Thoracic aorta (tissue), 2 donors: ENCODE results near the gene BCAT1. TPM values are rescaled to one million over a fixed set of nuclear protein-coding genes. Genes with fewer than 3 reads are reported as not detected.

ENCODE experiments used
- ATAC-seq: fragments of 150-250 bp; one replicate; pipeline ENCODE4 v1.8.0; 2017; ENCODE audit warnings: low read depth; ENCODE audit not compliant: insufficient number of reproducible peaks, low FRiP score
- DNase-seq: peaks from one replicate; pipeline ENCODE4 v3.0.0-alpha.2; 2020; ENCODE audit warnings: low spot score
- H3K27ac ChIP-seq, 2 donors: fragments of 200-600 bp; sonication (generic); 1 replicate in 1 of 2; 2 replicates in 1 of 2; pipeline ENCODE4 v1.5.1; 2016; ENCODE audit warnings: mild to moderate bottlenecking in 2 of 2, moderate library complexity in 2 of 2
- H3K27me3 ChIP-seq: fragments of 200-600 bp; sonication (generic); replicated peaks from 2 replicates; pipeline ENCODE4 v1.6.0; 2016; ENCODE audit warnings: mild to moderate bottlenecking; ENCODE audit not compliant: insufficient read depth
- H3K36me3 ChIP-seq: fragments of 200-600 bp; sonication (generic); one replicate; pipeline ENCODE4 v1.5.1; 2016
- H3K4me1 ChIP-seq, 2 donors: fragments of 200-600 bp; sonication (generic); 1 replicate in 1 of 2; 2 replicates in 1 of 2; pipeline versions ENCODE4 v1.5.1 to v1.6.0; 2016; ENCODE audit warnings: low read depth in 2 of 2, mild to moderate bottlenecking in 1 of 2; ENCODE audit not compliant: control insufficient read depth in 1 of 2
- H3K4me3 ChIP-seq: fragments of 200-600 bp; sonication (generic); 2 replicates; pipeline ENCODE4 v1.5.1; 2016; ENCODE audit warnings: mild to moderate bottlenecking
- H3K9me3 ChIP-seq: fragments of 200-600 bp; sonication (generic); 2 replicates; pipeline ENCODE4 v1.5.1; 2016
- total RNA-seq, 2 donors: library from RNA; depleted of rRNA; stranded (reverse); fragments of >200 nt; gene quantifications; one replicate each; pipeline versions ENCODE4 v1.1.0 to v1.2.3, GENCODE V29; 2016
- TF ChIP-seq, protein P1 (sequence below): fragments of 200-600 bp; sonication (generic); IDR thresholded peaks from one replicate; pipeline ENCODE4 v1.5.1; 2019; ENCODE audit warnings: antibody characterized with exemption

BCAT1 gene
- total RNA-seq, 2 donors from 2014 or later = 24.9 to 28.6 TPM

DNA sequence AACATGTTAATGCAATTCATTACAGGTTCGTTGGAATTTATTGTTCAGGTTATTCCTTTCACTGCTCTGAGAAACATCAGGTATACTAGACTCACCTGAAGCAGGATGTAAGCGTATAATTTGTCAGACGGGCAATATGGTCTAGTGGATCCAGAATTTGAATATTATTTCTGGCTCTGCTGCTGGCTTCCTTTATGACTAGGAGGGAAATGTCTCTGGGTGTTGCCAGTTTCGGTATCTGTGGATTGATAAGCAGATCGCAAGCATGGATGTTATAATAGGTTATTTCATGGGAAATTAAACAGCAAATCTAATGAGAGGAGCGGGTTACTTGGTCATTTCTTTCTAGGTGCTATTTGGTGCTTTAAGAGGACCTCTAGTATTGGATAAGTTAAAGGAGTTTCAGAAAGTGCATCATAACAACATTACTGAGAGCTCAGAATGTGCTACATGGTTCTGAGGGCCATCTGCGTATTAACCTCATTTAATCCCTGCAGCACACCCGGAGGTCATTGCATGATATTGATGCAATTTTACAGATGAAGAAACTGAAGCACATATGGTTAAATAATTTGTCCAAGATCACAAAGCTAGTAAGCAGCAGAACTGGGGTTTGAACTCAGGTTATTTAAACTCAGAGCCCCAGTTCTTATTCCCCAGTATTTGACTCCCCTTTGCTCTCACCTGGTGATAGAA, 47.3 kb upstream of the BCAT1 start:
- no peak overlapping the region for H3K4me3 ChIP-seq
- no peak overlapping the region for H3K27ac ChIP-seq
- DNase-seq = no peak
- no peaks in the 10 kb centered on the region for H3K36me3 ChIP-seq
- H3K9me3 ChIP-seq = no peaks in the 10 kb centered on the region
- H3K4me1 ChIP-seq = peaks cover 9 to 16% of the 10 kb centered on the region in 2 donors
- no peaks in the 10 kb centered on the region for H3K27me3 ChIP-seq
- TF ChIP-seq, protein P1, sequence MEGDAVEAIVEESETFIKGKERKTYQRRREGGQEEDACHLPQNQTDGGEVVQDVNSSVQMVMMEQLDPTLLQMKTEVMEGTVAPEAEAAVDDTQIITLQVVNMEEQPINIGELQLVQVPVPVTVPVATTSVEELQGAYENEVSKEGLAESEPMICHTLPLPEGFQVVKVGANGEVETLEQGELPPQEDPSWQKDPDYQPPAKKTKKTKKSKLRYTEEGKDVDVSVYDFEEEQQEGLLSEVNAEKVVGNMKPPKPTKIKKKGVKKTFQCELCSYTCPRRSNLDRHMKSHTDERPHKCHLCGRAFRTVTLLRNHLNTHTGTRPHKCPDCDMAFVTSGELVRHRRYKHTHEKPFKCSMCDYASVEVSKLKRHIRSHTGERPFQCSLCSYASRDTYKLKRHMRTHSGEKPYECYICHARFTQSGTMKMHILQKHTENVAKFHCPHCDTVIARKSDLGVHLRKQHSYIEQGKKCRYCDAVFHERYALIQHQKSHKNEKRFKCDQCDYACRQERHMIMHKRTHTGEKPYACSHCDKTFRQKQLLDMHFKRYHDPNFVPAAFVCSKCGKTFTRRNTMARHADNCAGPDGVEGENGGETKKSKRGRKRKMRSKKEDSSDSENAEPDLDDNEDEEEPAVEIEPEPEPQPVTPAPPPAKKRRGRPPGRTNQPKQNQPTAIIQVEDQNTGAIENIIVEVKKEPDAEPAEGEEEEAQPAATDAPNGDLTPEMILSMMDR = no peak
- no peak for ATAC-seq

GRCh38 chr12:24993793-24994192, 44.9 kb upstream of the BCAT1 start:
- no peaks in the 10 kb centered on the region for H3K27me3 ChIP-seq
- ATAC-seq (no peak), DNase-seq (no peak)
- no peak overlapping the region for H3K4me3 ChIP-seq
- peaks cover 9 to 16% of the 10 kb centered on the region in 2 donors for H3K4me1 ChIP-seq
- H3K27ac ChIP-seq = no peak overlapping the region
- no peaks in the 10 kb centered on the region for H3K36me3 ChIP-seq
- TF ChIP-seq, protein P1 = no peak
- H3K9me3 ChIP-seq = no peaks in the 10 kb centered on the region

GRCh38 chr12:24991209-24992049, 42.5 kb upstream of the BCAT1 start:
- Histone ChIP-seq H3K4me3 (no peak overlapping the region), H3K9me3 (no peaks in the 10 kb centered on the region), H3K4me1 (no peaks in the 10 kb centered on the region), H3K27me3 (no peaks in the 10 kb centered on the region), H3K36me3 (no peaks in the 10 kb centered on the region), H3K27ac (no peak overlapping the region)
- no peak for DNase-seq
- TF ChIP-seq, protein P1 = peak; percentile 72
- ATAC-seq = no peak

DNA sequence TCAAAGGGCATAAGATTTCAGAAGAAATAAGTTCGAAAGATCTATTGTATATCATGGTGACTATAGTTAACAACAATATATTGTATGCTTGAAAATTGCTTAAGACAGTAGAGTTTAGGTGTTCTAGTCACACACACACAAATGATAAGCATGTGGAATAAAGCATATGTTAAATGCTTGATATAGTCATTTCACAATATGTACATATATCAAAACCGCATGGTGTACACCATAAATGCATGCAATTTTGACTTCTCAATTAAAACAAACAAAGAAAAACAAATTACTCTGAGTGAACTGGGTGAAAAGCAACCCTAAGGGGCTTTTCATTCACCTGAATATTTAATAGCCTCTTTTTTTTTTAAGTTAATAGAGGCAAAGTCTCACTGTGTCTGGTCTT, 40.3 kb upstream of the BCAT1 start:
- H3K36me3 ChIP-seq = no peaks in the 10 kb centered on the region
- H3K4me1 ChIP-seq = no peaks in the 10 kb centered on the region
- DNase-seq (no peak), ATAC-seq (no peak)
- H3K9me3 ChIP-seq = no peaks in the 10 kb centered on the region
- H3K27ac ChIP-seq = no peak overlapping the region
- TF ChIP-seq, protein P1 = no peak
- no peak overlapping the region for H3K4me3 ChIP-seq
- H3K27me3 ChIP-seq = no peaks in the 10 kb centered on the region

DNA sequence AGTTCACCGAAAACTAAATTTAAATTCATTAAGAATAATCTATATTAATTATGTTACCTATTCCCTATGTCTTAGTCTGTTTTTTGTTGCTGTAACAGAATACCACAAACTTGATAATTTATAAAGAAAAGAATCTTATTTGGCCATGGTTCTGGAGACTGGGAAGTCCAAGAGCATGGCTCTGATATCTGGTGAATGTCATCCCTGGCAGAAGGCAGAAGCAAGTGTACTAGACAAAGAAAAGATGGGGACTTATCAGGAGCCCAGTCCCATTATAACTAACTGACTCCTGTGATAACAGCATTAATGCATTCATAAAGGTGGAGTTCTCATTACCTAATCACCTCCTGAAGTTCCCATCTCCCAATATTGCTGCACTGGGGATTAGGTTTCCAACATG, 33.3 kb upstream of the BCAT1 start:
- Histone ChIP-seq H3K9me3 (no peaks in the 10 kb centered on the region), H3K27ac (no peak overlapping the region), H3K36me3 (no peaks in the 10 kb centered on the region), H3K4me1 (no peaks in the 10 kb centered on the region), H3K27me3 (no peaks in the 10 kb centered on the region), H3K4me3 (no peak overlapping the region)
- DNase-seq (no peak), ATAC-seq (no peak)
- TF ChIP-seq, protein P1 = no peak
